GM23338 (cell line): ENCODE measurements around the gene NTM.

Source experiments
- CREB1 ChIP-seq: fragments of 250-450 bp; sonication (Bioruptor Pico); IDR thresholded peaks from 2 replicates; pipeline ENCODE4 v1.5.0; 2020; ENCODE audit warnings: low read depth, mild to moderate bottlenecking, moderate library complexity
- EZH2 ChIP-seq: fragments of 200-600 bp; sonication (generic); IDR thresholded peaks from one replicate; pipeline ENCODE4 v1.8.0; 2017; ENCODE audit warnings: antibody characterized with exemption, mild to moderate bottlenecking, low read depth; ENCODE audit not compliant: unreplicated experiment
- EZH2phosphoT487 ChIP-seq: fragments of 200-600 bp; sonication (generic); IDR thresholded peaks from one replicate; pipeline ENCODE4 v1.8.1; 2018; ENCODE audit warnings: antibody characterized with exemption; ENCODE audit not compliant: unreplicated experiment
- JUNB ChIP-seq: IDR thresholded peaks from one replicate; pipeline ENCODE4 v1.6.1; 2016; ENCODE audit warnings: antibody characterized with exemption; ENCODE audit not compliant: unreplicated experiment
- POLR2AphosphoS5 ChIP-seq: IDR thresholded peaks from 2 replicates; pipeline ENCODE4 v1.6.1; 2016; ENCODE audit warnings: antibody characterized with exemption, low read depth
- TF ChIP-seq, protein P1 (sequence below), 2 experiments: fragments of 200-600 bp in 1 of 2; sonication (generic) in 1 of 2; conservative IDR thresholded peaks; 2 replicates each; pipeline versions ENCODE4 v1.5.1 to v1.6.1; 2016 to 2017; ENCODE audit warnings: antibody characterized with exemption in 2 of 2, low read depth in 2 of 2, mild to moderate bottlenecking in 2 of 2, moderate library complexity in 1 of 2
- TF ChIP-seq, protein P2 (sequence below): IDR thresholded peaks from one replicate; pipeline ENCODE4 v1.6.1; 2018; ENCODE audit warnings: antibody characterized with exemption; ENCODE audit not compliant: unreplicated experiment
- TF ChIP-seq, protein P3 (sequence below): fragments of 250-450 bp; sonication (Bioruptor Pico); IDR thresholded peaks from 2 replicates; pipeline ENCODE4 v1.5.0; 2020; ENCODE audit warnings: mild to moderate bottlenecking, moderate library complexity

DNA sequence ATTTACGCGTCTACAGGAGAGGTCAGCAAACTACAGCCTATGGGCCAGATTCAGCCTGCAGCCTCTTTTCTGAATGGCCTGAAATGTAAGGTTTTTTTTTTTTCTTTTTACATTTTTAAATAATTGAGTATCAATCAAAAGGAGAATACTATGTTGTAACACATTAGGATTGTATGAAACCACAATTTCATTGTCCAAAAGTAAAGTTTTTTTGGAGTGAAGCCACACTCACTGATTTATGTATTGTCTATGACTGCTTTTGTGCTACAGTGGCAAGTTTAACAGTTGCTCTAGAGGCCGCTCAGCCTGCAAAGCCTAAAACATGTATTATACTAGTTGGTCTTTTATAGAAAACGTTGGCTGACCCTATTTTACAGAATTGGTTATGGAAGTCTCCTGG is 923.2 kb downstream of the NTM start:
- TF ChIP-seq, protein P1, sequence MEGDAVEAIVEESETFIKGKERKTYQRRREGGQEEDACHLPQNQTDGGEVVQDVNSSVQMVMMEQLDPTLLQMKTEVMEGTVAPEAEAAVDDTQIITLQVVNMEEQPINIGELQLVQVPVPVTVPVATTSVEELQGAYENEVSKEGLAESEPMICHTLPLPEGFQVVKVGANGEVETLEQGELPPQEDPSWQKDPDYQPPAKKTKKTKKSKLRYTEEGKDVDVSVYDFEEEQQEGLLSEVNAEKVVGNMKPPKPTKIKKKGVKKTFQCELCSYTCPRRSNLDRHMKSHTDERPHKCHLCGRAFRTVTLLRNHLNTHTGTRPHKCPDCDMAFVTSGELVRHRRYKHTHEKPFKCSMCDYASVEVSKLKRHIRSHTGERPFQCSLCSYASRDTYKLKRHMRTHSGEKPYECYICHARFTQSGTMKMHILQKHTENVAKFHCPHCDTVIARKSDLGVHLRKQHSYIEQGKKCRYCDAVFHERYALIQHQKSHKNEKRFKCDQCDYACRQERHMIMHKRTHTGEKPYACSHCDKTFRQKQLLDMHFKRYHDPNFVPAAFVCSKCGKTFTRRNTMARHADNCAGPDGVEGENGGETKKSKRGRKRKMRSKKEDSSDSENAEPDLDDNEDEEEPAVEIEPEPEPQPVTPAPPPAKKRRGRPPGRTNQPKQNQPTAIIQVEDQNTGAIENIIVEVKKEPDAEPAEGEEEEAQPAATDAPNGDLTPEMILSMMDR (conservative IDR thresholded peaks at IDR 0.05; ENCODE audit: low read depth in 2 of 2) = no peak
- no peak for TF ChIP-seq POLR2AphosphoS5
- TF ChIP-seq JUNB = no peak
- TF ChIP-seq, protein P2, sequence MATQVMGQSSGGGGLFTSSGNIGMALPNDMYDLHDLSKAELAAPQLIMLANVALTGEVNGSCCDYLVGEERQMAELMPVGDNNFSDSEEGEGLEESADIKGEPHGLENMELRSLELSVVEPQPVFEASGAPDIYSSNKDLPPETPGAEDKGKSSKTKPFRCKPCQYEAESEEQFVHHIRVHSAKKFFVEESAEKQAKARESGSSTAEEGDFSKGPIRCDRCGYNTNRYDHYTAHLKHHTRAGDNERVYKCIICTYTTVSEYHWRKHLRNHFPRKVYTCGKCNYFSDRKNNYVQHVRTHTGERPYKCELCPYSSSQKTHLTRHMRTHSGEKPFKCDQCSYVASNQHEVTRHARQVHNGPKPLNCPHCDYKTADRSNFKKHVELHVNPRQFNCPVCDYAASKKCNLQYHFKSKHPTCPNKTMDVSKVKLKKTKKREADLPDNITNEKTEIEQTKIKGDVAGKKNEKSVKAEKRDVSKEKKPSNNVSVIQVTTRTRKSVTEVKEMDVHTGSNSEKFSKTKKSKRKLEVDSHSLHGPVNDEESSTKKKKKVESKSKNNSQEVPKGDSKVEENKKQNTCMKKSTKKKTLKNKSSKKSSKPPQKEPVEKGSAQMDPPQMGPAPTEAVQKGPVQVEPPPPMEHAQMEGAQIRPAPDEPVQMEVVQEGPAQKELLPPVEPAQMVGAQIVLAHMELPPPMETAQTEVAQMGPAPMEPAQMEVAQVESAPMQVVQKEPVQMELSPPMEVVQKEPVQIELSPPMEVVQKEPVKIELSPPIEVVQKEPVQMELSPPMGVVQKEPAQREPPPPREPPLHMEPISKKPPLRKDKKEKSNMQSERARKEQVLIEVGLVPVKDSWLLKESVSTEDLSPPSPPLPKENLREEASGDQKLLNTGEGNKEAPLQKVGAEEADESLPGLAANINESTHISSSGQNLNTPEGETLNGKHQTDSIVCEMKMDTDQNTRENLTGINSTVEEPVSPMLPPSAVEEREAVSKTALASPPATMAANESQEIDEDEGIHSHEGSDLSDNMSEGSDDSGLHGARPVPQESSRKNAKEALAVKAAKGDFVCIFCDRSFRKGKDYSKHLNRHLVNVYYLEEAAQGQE = no peak
- TF ChIP-seq EZH2phosphoT487 = no peak
- TF ChIP-seq CREB1 (CRISPR knock-in tag) = no peak
- TF ChIP-seq EZH2 = no peak
- TF ChIP-seq, protein P3, sequence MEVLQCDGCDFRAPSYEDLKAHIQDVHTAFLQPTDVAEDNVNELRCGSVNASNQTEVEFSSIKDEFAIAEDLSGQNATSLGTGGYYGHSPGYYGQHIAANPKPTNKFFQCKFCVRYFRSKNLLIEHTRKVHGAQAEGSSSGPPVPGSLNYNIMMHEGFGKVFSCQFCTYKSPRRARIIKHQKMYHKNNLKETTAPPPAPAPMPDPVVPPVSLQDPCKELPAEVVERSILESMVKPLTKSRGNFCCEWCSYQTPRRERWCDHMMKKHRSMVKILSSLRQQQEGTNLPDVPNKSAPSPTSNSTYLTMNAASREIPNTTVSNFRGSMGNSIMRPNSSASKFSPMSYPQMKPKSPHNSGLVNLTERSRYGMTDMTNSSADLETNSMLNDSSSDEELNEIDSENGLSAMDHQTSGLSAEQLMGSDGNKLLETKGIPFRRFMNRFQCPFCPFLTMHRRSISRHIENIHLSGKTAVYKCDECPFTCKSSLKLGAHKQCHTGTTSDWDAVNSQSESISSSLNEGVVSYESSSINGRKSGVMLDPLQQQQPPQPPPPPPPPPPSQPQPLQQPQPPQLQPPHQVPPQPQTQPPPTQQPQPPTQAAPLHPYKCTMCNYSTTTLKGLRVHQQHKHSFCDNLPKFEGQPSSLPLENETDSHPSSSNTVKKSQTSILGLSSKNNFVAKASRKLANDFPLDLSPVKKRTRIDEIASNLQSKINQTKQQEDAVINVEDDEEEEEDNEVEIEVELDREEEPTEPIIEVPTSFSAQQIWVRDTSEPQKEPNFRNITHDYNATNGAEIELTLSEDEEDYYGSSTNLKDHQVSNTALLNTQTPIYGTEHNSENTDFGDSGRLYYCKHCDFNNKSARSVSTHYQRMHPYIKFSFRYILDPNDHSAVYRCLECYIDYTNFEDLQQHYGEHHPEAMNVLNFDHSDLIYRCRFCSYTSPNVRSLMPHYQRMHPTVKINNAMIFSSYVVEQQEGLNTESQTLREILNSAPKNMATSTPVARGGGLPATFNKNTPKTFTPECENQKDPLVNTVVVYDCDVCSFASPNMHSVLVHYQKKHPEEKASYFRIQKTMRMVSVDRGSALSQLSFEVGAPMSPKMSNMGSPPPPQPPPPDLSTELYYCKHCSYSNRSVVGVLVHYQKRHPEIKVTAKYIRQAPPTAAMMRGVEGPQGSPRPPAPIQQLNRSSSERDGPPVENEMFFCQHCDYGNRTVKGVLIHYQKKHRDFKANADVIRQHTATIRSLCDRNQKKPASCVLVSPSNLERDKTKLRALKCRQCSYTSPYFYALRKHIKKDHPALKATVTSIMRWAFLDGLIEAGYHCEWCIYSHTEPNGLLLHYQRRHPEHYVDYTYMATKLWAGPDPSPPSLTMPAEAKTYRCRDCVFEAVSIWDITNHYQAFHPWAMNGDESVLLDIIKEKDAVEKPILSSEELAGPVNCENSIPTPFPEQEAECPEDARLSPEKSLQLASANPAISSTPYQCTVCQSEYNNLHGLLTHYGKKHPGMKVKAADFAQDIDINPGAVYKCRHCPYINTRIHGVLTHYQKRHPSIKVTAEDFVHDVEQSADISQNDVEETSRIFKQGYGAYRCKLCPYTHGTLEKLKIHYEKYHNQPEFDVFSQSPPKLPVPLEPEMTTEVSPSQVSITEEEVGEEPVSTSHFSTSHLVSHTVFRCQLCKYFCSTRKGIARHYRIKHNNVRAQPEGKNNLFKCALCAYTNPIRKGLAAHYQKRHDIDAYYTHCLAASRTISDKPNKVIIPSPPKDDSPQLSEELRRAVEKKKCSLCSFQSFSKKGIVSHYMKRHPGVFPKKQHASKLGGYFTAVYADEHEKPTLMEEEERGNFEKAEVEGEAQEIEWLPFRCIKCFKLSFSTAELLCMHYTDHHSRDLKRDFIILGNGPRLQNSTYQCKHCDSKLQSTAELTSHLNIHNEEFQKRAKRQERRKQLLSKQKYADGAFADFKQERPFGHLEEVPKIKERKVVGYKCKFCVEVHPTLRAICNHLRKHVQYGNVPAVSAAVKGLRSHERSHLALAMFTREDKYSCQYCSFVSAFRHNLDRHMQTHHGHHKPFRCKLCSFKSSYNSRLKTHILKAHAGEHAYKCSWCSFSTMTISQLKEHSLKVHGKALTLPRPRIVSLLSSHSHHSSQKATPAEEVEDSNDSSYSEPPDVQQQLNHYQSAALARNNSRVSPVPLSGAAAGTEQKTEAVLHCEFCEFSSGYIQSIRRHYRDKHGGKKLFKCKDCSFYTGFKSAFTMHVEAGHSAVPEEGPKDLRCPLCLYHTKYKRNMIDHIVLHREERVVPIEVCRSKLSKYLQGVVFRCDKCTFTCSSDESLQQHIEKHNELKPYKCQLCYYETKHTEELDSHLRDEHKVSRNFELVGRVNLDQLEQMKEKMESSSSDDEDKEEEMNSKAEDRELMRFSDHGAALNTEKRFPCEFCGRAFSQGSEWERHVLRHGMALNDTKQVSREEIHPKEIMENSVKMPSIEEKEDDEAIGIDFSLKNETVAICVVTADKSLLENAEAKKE (CRISPR knock-in tag) = no peak
